Measurements from ENCODE around the gene TMEM184A.
A peak's percentile ranks its signal among the peaks of the same experiment; 100 is the strongest.

The TMEM184A gene

DNA sequence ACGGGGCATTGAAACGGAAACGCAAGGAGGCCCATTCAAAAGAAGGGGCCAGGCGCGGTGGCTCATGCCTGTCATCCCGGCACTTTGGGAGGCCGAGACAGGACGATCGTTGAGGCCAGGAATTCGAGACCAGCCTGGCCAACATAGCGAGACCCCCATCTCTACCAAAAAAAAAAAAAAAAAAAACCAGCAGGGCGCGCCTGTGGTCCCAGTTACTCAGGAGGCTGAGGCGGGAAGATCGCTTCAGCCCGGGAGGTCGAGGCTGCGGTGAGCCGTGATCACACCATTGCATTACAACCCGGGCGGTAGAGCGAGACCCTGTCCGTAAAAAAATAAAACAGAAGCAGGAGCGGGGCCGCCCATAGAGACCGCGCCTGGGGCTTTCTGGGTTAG, 13.4 kb upstream of the TMEM184A start:
- no peaks in the 10 kb centered on the region for H3K36me3 ChIP-seq (ENCODE audit: insufficient read depth, low read length)
- H3K27me3 ChIP-seq (ENCODE audit: insufficient read depth, low read length), result no peaks in the 10 kb centered on the region
- H3K4me1 ChIP-seq (ENCODE audit: insufficient read depth, low read length), result peaks cover 21% of the 10 kb centered on the region
- H3K9me3 ChIP-seq (ENCODE audit: low read length), result no peaks in the 10 kb centered on the region
- peak overlapping the region; percentile 31 for H2AFZ ChIP-seq (ENCODE audit: low read depth, low read length)
- peak overlapping the region; percentile 84 for H3K4me3 ChIP-seq (ENCODE audit: low read length)

DNA sequence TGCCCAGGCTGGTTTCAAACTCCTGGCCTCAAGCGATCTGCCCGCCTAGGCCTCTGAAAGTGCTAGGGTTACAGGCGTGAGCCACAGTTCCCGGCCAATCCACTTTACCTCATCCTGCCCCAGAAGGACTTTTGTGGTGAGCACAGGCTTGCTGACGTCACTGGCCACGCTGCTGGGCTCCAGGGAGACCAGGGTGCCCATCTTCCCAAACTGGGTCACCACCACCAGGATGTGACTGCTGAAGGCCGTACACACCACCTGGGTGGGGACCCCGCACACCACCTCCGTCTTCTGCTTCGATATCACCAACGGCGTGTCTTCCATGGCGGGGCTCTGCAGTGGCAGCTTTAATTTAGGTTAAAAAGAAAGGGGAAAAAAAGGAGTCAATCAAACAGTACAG, 13.0 kb upstream of the TMEM184A start:
- H3K4me1 ChIP-seq (ENCODE audit: insufficient read depth, low read length), result peaks cover 21% of the 10 kb centered on the region
- no peaks in the 10 kb centered on the region for H3K36me3 ChIP-seq (ENCODE audit: insufficient read depth, low read length)
- H3K27me3 ChIP-seq (ENCODE audit: insufficient read depth, low read length), result no peaks in the 10 kb centered on the region
- no peaks in the 10 kb centered on the region for H3K9me3 ChIP-seq (ENCODE audit: low read length)
- H3K4me3 ChIP-seq (ENCODE audit: low read length), result peak overlapping the region; percentile 84
- H2AFZ ChIP-seq (ENCODE audit: low read depth, low read length), result no peak overlapping the region

DNA sequence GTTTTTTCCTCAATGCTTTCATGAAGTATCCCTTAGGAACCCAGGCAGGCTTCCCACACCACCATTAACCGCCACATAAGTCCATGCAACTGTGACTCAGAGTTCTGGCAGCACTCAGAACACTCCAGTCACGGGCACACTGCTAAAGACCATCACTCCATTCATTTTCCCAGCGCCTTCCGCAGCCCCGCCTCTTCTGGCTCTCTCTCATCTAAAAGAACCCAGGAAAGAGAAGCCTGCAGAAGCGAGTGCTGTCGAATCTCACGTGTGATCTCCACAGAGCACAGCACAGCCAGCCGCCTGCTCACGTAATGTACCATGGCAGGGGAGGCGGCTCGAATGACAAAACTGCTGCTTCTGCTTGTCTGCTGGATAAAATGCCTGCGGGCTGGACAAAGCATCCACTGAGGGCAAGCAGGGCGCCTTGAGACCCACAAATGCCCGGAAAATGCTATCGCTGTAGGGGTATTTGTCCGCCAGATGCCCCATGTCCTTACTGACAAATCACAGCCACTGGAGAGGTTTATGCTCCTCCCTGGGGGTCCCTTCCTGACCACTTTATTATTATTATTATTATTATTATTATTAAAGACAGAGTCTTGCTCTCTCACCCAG, 12.0 kb upstream of the TMEM184A start:
- no peaks in the 10 kb centered on the region for H3K9me3 ChIP-seq (ENCODE audit: low read length)
- H3K36me3 ChIP-seq (ENCODE audit: insufficient read depth, low read length), result no peaks in the 10 kb centered on the region
- H3K4me1 ChIP-seq (ENCODE audit: insufficient read depth, low read length), result peaks cover 21% of the 10 kb centered on the region
- H3K4me3 ChIP-seq (ENCODE audit: low read length), result no peak overlapping the region
- no peak overlapping the region for H2AFZ ChIP-seq (ENCODE audit: low read depth, low read length)
- H3K27me3 ChIP-seq (ENCODE audit: insufficient read depth, low read length), result no peaks in the 10 kb centered on the region

DNA sequence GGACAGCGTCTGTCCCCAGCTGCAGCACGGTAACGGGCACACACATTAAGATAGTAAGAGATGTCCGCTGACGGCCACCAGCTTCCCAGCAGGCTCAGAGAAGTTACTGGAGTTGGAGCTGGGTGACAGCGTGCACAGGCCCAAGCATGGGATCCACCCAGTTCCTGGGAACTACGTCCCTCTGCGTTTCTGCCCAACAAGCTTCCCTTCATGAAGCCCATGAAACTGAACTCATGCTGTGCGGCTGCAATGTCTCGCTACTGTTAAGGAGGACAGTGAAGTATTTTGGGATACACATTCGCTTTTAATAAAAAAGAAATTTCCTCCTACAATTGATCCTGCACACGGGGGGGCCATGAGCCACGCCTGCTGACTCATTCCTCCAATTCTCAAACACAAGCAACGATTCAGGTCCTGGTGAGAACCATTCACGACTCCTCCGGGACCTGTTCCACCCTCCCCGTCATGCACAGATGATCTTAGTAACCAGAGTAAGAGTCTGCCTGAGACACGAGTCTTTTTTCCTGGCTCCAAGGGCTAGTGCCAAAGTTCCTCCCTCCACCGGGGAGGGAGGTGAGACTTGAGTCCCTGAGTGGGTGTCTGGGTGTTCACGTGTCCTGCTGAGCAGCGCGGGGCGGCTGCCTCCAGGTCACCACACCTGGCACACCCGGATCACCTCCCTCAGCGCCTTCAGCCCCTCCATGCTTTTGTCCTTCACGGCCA, 11.2 kb upstream of the TMEM184A start:
- H3K4me3 ChIP-seq (ENCODE audit: low read length), result no peak overlapping the region
- H2AFZ ChIP-seq (ENCODE audit: low read depth, low read length), result no peak overlapping the region
- H3K4me1 ChIP-seq (ENCODE audit: insufficient read depth, low read length), result peaks cover 25% of the 10 kb centered on the region
- no peaks in the 10 kb centered on the region for H3K9me3 ChIP-seq (ENCODE audit: low read length)
- no peaks in the 10 kb centered on the region for H3K27me3 ChIP-seq (ENCODE audit: insufficient read depth, low read length)
- H3K36me3 ChIP-seq (ENCODE audit: insufficient read depth, low read length), result no peaks in the 10 kb centered on the region

DNA sequence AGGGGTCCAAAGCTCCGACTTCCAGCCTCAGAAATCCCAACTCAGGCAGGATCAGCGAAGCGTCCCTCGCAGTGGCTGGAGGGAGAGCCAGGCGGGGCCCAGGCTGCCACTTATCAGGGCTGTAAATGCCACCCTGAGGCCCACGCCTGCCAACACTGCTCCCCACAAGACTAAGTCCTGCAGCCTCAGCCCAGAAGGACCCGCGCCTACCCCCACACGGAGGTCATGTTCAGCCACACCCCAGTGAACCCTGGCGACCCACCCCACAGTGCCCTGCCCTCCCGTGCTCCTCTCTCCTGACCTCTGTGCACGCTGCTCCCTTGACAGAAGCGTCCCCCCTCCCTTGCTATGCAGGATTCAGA, 10.7 kb upstream of the TMEM184A start:
- Histone ChIP-seq H3K4me1 (ENCODE audit: insufficient read depth, low read length) (peaks cover 25% of the 10 kb centered on the region), H3K9me3 (ENCODE audit: low read length) (no peaks in the 10 kb centered on the region), H2AFZ (ENCODE audit: low read depth, low read length) (no peak overlapping the region), H3K4me3 (ENCODE audit: low read length) (no peak overlapping the region), H3K36me3 (ENCODE audit: insufficient read depth, low read length) (no peaks in the 10 kb centered on the region), H3K27me3 (ENCODE audit: insufficient read depth, low read length) (no peaks in the 10 kb centered on the region)

DNA sequence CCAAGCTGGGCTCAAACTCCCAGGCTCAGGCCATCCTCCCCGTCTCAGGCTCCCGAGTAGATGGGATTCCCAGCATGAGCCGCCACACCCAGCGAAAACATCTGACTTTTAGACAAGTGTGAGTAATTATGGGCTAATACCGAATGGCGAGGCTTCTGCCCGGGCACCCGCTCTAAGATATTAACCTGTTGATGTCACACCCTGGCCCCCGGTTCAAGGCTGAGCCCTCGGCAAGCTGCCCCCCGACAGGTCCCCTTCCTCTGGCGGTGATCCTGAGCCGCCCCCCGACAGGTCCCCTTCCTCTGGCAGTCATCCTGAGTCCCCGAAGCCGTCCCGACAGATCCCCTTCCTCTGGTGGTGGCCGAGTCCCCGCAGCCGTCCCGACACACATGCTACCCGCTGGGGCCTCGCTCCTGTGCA, 8.6 kb upstream of the TMEM184A start:
- H3K4me1 ChIP-seq (ENCODE audit: insufficient read depth, low read length), result peaks cover 30% of the 10 kb centered on the region
- H3K4me3 ChIP-seq (ENCODE audit: low read length), result no peak overlapping the region
- peaks cover 6% of the 10 kb centered on the region for H3K27me3 ChIP-seq (ENCODE audit: insufficient read depth, low read length)
- no peak overlapping the region for H2AFZ ChIP-seq (ENCODE audit: low read depth, low read length)
- H3K36me3 ChIP-seq (ENCODE audit: insufficient read depth, low read length), result no peaks in the 10 kb centered on the region
- no peaks in the 10 kb centered on the region for H3K9me3 ChIP-seq (ENCODE audit: low read length)

DNA sequence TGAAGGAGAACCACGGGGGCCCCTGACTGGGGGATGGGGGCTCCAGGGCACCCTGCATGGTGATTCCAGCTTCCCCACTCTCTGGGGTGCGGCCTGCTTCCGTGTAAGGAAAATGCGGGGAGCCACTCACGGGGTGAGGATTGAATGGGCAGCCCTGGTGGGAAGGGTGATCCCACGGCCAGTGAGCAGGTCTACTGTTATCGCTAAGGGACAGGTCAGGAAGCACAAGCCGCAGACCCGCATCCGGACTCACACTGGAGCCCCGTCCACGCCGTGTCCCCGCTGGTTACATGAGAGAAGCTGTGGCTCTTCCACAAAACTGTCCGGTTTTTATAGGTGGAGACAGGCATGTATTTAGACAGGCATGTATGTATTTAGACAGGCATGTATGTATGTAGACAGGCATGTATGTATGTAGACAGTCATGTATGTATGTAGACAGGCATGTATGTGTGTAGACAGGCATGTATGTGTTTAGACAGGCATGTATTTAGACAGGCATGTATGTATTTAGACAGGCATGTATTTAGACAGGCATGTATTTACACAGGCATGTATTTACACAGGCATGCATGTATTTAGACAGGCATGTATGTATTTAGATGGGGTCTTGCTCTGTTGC, 8.1 kb upstream of the TMEM184A start:
- H3K9me3 ChIP-seq (ENCODE audit: low read length), result no peaks in the 10 kb centered on the region
- H2AFZ ChIP-seq (ENCODE audit: low read depth, low read length), result no peak overlapping the region
- H3K4me3 ChIP-seq (ENCODE audit: low read length), result no peak overlapping the region
- H3K36me3 ChIP-seq (ENCODE audit: insufficient read depth, low read length), result no peaks in the 10 kb centered on the region
- peaks cover 33% of the 10 kb centered on the region for H3K4me1 ChIP-seq (ENCODE audit: insufficient read depth, low read length)
- peaks cover 6% of the 10 kb centered on the region for H3K27me3 ChIP-seq (ENCODE audit: insufficient read depth, low read length)

DNA sequence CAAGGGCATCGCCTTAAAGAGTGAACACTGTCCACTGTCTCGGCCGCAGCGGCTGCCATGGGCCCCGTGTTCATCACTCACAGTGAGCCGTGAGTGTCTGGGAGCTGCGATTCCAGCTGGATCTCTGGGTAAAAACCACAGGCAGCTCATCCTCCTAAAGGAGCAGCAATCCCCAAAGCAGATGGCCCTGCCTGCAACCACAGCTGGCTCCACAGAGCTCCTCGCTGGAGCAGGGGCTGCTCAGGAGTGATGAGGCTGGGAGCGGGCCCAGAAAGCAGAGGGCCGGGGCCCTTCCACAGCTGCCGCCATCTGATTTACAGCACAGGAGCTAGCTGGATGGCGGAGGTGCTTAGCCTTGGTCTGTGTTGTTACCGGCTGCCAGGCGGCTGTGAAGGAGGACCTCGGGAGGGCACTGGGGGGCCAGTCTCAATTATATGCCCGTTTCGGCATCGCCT, 6.6 kb upstream of the TMEM184A start:
- H3K36me3 ChIP-seq (ENCODE audit: insufficient read depth, low read length), result no peaks in the 10 kb centered on the region
- H3K9me3 ChIP-seq (ENCODE audit: low read length), result no peaks in the 10 kb centered on the region
- H3K4me1 ChIP-seq (ENCODE audit: insufficient read depth, low read length), result peaks cover 28% of the 10 kb centered on the region
- no peak overlapping the region for H3K4me3 ChIP-seq (ENCODE audit: low read length)
- peaks cover 6% of the 10 kb centered on the region for H3K27me3 ChIP-seq (ENCODE audit: insufficient read depth, low read length)
- H2AFZ ChIP-seq (ENCODE audit: low read depth, low read length), result no peak overlapping the region

DNA sequence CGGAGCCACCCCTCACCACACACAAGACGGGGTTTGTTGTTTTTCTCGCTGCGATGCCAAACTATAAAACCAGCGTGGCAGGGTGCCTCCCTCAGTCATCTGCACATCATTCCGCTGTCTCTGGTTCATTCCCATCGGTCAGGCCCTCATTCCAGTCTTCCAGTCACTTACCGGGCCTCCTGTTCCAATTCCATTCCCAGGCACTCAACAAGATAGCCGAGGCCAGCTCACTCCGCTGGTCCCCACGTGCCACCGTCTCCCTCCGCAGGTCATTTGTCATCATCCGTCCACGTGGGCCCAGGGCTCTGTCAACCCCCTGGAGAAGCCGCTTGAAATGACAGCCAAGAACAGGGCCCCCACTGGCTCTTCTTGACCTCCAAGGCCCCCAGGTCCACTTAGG, 6.1 kb upstream of the TMEM184A start:
- Histone ChIP-seq H3K4me3 (ENCODE audit: low read length) (no peak overlapping the region), H3K27me3 (ENCODE audit: insufficient read depth, low read length) (peaks cover 6% of the 10 kb centered on the region), H3K9me3 (ENCODE audit: low read length) (no peaks in the 10 kb centered on the region), H3K36me3 (ENCODE audit: insufficient read depth, low read length) (no peaks in the 10 kb centered on the region), H3K4me1 (ENCODE audit: insufficient read depth, low read length) (peaks cover 24% of the 10 kb centered on the region), H2AFZ (ENCODE audit: low read depth, low read length) (no peak overlapping the region)

DNA sequence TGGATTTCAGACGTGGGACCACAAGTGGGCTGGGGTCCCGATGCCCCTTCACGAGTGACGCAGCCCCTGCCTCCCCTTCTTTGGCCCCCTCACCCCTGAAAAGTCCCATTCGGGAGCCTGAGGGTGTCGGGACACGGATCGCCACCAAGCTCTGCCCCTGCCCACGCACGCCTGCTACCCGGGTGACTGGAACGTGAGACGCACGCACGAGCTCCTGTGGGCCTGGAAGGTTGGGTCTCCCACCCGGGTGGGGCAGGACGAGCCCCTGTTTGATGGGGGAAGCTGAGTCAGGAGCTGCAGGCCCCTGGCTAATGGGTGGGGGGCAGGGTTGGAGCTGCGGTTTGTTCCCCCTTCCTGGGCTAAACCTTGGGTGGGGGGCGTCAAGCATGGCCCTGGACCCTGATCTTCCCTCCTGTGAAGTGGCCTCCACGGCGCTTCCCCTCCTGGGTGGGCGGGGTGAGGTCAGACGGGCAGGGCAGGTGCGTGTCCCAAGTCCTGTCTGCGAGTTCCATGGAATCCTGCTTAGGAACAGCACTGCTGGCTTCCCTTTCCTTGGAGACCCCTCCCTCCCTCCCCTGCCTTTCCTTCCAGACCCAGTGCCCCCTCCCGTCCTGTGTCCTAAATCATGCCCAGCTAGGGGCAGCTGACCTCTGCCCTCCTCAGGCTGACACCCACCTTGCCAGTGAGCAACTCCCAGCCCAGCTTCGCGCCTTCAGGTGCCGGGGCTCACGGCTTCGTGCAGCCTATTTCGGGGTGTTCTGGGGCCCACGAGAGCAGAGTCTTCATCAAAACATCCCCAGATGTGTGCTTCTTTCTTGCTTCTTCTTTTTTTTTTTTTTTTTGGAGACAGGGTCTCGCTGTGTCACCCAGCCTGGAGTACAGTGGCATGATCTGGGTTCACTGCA, 5.3 kb upstream of the TMEM184A start:
- Histone ChIP-seq H3K4me1 (ENCODE audit: insufficient read depth, low read length) (peaks cover 16% of the 10 kb centered on the region), H3K36me3 (ENCODE audit: insufficient read depth, low read length) (no peaks in the 10 kb centered on the region), H2AFZ (ENCODE audit: low read depth, low read length) (no peak overlapping the region), H3K9me3 (ENCODE audit: low read length) (no peaks in the 10 kb centered on the region), H3K4me3 (ENCODE audit: low read length) (no peak overlapping the region), H3K27me3 (ENCODE audit: insufficient read depth, low read length) (peaks cover 6% of the 10 kb centered on the region)

DNA sequence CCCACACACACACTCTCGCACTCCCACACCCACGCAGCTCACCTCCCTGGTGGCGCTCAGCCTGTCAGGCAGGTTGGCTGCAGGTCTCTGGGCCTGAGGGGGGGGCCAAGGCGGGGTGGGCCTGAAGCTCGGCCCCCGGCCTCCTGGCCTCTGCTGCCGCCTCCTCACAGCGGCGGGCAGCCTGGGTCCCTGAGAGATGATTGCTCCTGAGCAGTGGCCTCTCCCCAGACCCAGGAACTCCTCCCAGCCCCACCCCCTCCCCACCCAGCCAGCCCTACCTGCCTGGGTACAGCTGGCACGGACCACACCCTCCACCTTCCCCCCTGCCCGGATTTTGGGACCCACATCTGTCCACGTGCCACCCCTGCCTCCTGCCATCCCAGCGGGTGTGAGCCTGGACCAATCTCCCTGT, 4.6 kb upstream of the TMEM184A start:
- Histone ChIP-seq H3K9me3 (ENCODE audit: low read length) (no peaks in the 10 kb centered on the region), H3K4me1 (ENCODE audit: insufficient read depth, low read length) (peaks cover 20% of the 10 kb centered on the region), H3K36me3 (ENCODE audit: insufficient read depth, low read length) (no peaks in the 10 kb centered on the region), H3K27me3 (ENCODE audit: insufficient read depth, low read length) (peaks cover 12% of the 10 kb centered on the region), H3K4me3 (ENCODE audit: low read length) (no peak overlapping the region), H2AFZ (ENCODE audit: low read depth, low read length) (no peak overlapping the region)

DNA sequence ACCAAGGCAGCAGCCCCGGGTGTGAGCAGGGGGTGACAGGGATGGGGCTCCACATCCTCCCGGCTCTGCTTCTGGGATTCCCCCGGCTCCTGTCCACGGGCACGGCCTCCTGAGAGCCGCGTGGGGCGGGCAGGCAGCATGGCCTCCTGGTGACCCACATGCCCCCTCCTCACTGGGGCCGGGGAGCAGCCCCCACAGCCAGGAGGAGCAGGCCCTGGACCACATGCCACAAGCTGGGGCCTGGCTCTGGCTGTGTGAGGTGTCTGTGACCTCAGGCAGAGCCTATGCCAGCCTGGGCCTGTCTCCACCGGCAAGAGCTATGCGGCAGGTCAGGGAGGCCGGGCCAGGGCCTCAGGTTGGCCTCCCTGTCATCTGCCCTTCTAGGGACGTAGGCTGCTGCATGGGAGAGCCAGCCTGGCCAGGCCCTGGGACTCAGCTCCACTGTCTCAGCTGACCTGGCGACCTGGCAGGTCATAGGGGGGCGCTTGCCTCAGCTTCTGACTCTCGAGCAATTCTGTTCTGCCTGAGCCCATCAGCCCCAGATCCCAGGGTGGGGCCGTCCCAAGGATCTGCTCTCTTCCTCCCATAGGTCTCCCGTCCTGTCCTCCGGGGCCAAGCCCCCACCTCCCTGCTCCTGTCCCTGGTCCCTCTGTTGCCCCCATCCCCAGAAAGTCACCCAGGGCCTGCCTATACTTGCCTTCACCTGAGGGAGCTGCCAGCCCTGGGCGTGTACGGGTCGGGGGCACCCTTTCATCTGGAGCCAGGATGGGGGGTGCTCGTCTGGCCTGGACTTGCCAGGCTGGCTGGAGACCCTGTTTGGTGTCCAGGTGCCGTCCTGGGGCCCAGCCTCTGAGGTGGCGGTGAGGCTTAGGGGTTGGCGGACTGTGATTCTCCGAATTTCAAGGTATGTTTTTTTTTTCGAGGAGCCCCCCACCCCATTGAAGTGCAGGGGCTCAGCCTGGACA, 3.9 kb upstream of the TMEM184A start:
- H3K4me1 ChIP-seq (ENCODE audit: insufficient read depth, low read length), result peaks cover 27% of the 10 kb centered on the region
- peaks cover 15% of the 10 kb centered on the region for H3K27me3 ChIP-seq (ENCODE audit: insufficient read depth, low read length)
- no peak overlapping the region for H2AFZ ChIP-seq (ENCODE audit: low read depth, low read length)
- H3K36me3 ChIP-seq (ENCODE audit: insufficient read depth, low read length), result no peaks in the 10 kb centered on the region
- H3K4me3 ChIP-seq (ENCODE audit: low read length), result no peak overlapping the region
- no peaks in the 10 kb centered on the region for H3K9me3 ChIP-seq (ENCODE audit: low read length)
